ENCODE results near the gene VOPP1.

DNA sequence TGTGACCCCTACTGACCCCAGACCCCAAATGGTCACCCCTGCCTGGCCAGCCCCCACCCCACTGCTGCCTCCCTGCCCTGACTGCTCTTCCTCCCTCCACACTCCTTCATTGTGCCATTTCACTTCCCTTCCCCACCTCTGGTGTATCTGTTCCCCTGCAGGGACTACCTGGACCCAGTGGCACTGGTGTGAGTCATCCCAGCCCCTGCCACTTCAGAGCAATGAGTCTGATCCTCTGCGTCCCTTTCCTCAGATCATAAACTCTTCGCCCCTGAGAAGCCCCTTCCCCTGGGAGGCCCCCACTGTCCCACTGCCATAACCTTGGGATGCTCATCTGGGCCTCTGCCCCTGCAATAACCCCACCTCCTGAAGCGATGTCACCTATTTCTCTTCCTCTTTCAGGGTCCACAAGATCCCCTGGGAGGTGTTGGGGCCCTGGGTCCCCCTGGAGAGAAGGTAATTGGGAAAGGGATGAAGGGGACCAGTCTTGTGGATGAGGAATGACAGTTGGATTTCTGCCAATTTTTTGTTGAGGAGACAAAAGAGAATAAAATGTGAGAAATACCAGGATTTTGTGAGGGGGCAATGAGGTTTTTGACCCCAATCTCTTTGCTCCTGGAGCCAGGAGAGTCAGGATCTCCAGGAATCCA is 19.1 kb upstream of the VOPP1 start:
- TF ChIP-seq, protein P1, sequence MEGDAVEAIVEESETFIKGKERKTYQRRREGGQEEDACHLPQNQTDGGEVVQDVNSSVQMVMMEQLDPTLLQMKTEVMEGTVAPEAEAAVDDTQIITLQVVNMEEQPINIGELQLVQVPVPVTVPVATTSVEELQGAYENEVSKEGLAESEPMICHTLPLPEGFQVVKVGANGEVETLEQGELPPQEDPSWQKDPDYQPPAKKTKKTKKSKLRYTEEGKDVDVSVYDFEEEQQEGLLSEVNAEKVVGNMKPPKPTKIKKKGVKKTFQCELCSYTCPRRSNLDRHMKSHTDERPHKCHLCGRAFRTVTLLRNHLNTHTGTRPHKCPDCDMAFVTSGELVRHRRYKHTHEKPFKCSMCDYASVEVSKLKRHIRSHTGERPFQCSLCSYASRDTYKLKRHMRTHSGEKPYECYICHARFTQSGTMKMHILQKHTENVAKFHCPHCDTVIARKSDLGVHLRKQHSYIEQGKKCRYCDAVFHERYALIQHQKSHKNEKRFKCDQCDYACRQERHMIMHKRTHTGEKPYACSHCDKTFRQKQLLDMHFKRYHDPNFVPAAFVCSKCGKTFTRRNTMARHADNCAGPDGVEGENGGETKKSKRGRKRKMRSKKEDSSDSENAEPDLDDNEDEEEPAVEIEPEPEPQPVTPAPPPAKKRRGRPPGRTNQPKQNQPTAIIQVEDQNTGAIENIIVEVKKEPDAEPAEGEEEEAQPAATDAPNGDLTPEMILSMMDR (IDR thresholded peaks at IDR 0.05): no peak
- TF ChIP-seq POLR2A (IDR thresholded peaks at IDR 0.05): no peak
